DND-41 (cell line): ENCODE data around the gene PCLAF.

Experiments used
- ATAC-seq: fragments of 200-7000 bp; cut with Tn5 transposase; 3 replicates; pipeline ENCODE4 v1.9.1; 2021; ENCODE audit warnings: low read depth; ENCODE audit not compliant: insufficient read depth
- DNase-seq: peaks from one replicate; pipeline ENCODE4 v3.0.0-alpha.2; 2020
- H2AFZ ChIP-seq: 2 replicates; pipeline ENCODE4 v1.6.0; 2012; ENCODE audit warnings: low read depth, low read length
- H3K27ac ChIP-seq: 2 replicates; pipeline ENCODE4 v1.5.1; 2012; ENCODE audit warnings: low read length, inconsistent platforms
- H3K27me3 ChIP-seq: fragments of 200-600 bp; sonication (generic); 2 replicates; pipeline ENCODE4 v1.6.0; 2012; ENCODE audit warnings: low read length, mild to moderate bottlenecking, inconsistent platforms; ENCODE audit not compliant: insufficient read depth, poor library complexity
- H3K36me3 ChIP-seq: 2 replicates; pipeline ENCODE4 v1.5.1; 2012; ENCODE audit warnings: low read length, inconsistent platforms; ENCODE audit not compliant: insufficient read depth
- H3K4me1 ChIP-seq: 2 replicates; pipeline ENCODE4 v1.5.1; 2012; ENCODE audit warnings: mild to moderate bottlenecking, low read length; ENCODE audit not compliant: insufficient read depth
- H3K4me2 ChIP-seq: 2 replicates; pipeline ENCODE4 v1.6.0; 2012; ENCODE audit warnings: mild to moderate bottlenecking, moderate library complexity, low read length, inconsistent platforms; ENCODE audit not compliant: insufficient read depth
- H3K4me3 ChIP-seq, 2 experiments: fragments of 200-600 bp in 1 of 2; shearing (Covaris generic) in 1 of 2; 2 replicates each; pipeline ENCODE4 v1.5.1; 2012 to 2016; ENCODE audit warnings: inconsistent platforms in 2 of 2, low read length in 2 of 2, mild to moderate bottlenecking in 2 of 2, low read depth in 1 of 2, moderate library complexity in 1 of 2
- H3K79me2 ChIP-seq: 2 replicates; pipeline ENCODE4 v1.6.0; 2012; ENCODE audit warnings: low read length, inconsistent platforms; ENCODE audit not compliant: insufficient read depth
- H3K9ac ChIP-seq: 2 replicates; pipeline ENCODE4 v1.6.0; 2012; ENCODE audit warnings: low read depth, mild to moderate bottlenecking, inconsistent platforms, low read length, moderate library complexity
- H3K9me3 ChIP-seq: 2 replicates; pipeline ENCODE4 v1.5.1; 2012; ENCODE audit warnings: low read length, moderate library complexity, mild to moderate bottlenecking, inconsistent platforms; ENCODE audit not compliant: insufficient read depth, severe bottlenecking
- H4K20me1 ChIP-seq: 2 replicates; pipeline ENCODE4 v1.6.0; 2012; ENCODE audit warnings: low read length; ENCODE audit not compliant: insufficient read depth
- CTCF ChIP-seq: IDR thresholded peaks from 2 replicates; pipeline ENCODE4 v1.5.1; 2012; ENCODE audit warnings: borderline replicate concordance, low read length, moderate library complexity, mild to moderate bottlenecking; ENCODE audit not compliant: poor library complexity, severe bottlenecking; ENCODE audit errors: extremely low read depth
- EZH2 ChIP-seq: IDR thresholded peaks from 3 replicates; pipeline ENCODE4 v1.6.1; 2012; ENCODE audit warnings: borderline replicate concordance, low read depth, mild to moderate bottlenecking, moderate library complexity, low read length, inconsistent platforms; ENCODE audit not compliant: severe bottlenecking

Gene PCLAF

GRCh38 chr15:64315216-64315615 is 66.0 kb downstream of the PCLAF start:
- no peak for DNase-seq
- no peak for ATAC-seq
- Histone ChIP-seq H3K4me3 (no peak overlapping the region), H3K4me1 (no peaks in the 10 kb centered on the region), H3K9me3 (no peaks in the 10 kb centered on the region), H3K27me3 (no peaks in the 10 kb centered on the region), H3K36me3 (no peaks in the 10 kb centered on the region), H3K4me2 (no peak overlapping the region), H4K20me1 (no peaks in the 10 kb centered on the region), H3K27ac (no peak overlapping the region), H3K9ac (no peak overlapping the region), H3K79me2 (peaks cover 14% of the 10 kb centered on the region; the same call in 1 of the 2 replicates), H2AFZ (no peak overlapping the region)
- TF ChIP-seq CTCF, result no peak
- TF ChIP-seq EZH2, result no peak

GRCh38 chr15:64314456-64314855 is 66.8 kb downstream of the PCLAF start:
- Histone ChIP-seq H3K79me2 (peaks cover 15% of the 10 kb centered on the region; the same call in 1 of the 2 replicates), H3K9ac (no peak overlapping the region), H3K36me3 (no peaks in the 10 kb centered on the region), H3K4me1 (no peaks in the 10 kb centered on the region), H4K20me1 (no peaks in the 10 kb centered on the region), H3K4me2 (no peak overlapping the region), H3K4me3 (no peak overlapping the region), H2AFZ (no peak overlapping the region), H3K27me3 (no peaks in the 10 kb centered on the region), H3K9me3 (no peaks in the 10 kb centered on the region), H3K27ac (no peak overlapping the region)
- ATAC-seq, result no peak
- TF ChIP-seq EZH2 (no peak), CTCF (no peak)
- no peak for DNase-seq
